ENCODE measurements around the gene KIF26B.
"Not testable (repeated sequence)": the region's sequence is repeated elsewhere in the genome, so short reads cannot be mapped to it uniquely, and the experiment has no call there.

The KIF26B gene

GRCh38 chr1:245330951-245331350, 176.2 kb downstream of the KIF26B start:
- DNase-seq, result no peak

GRCh38 chr1:245332085-245332484, 177.3 kb downstream of the KIF26B start:
- DNase-seq, result no peak

- peak; percentile 9 for DNase-seq
Measured at GRCh38 chr1:245332513-245332912, 177.7 kb downstream of the KIF26B start.

- no peak for DNase-seq
Measured at GRCh38 chr1:245334235-245334634, 179.4 kb downstream of the KIF26B start.

- no peak for DNase-seq
Measured at GRCh38 chr1:245334827-245335490, 180.2 kb downstream of the KIF26B start.

- not testable (repeated sequence) for DNase-seq
Measured at GRCh38 chr1:245335684-245336083, 180.9 kb downstream of the KIF26B start.

- peak; percentile 34 for DNase-seq
Measured at GRCh38 chr1:245336149-245336983, 181.6 kb downstream of the KIF26B start.

GRCh38 chr1:245336984-245337355, 182.2 kb downstream of the KIF26B start:
- not testable (repeated sequence) for DNase-seq

GRCh38 chr1:245337829-245338484, 183.2 kb downstream of the KIF26B start:
- DNase-seq, result no peak

GRCh38 chr1:245338485-245338877, 183.7 kb downstream of the KIF26B start:
- DNase-seq, result no peak

- no peak for DNase-seq
Measured at GRCh38 chr1:245341743-245342142, 187.0 kb downstream of the KIF26B start.

- no peak for DNase-seq
Measured at GRCh38 chr1:245345191-245345884, 190.6 kb downstream of the KIF26B start.

GRCh38 chr1:245348626-245349025, 193.8 kb downstream of the KIF26B start:
- DNase-seq, result no peak

- no peak for DNase-seq
Measured at GRCh38 chr1:245353411-245353810, 198.6 kb downstream of the KIF26B start.

- DNase-seq, result no peak
Measured at GRCh38 chr1:245353915-245354775, 199.4 kb downstream of the KIF26B start.

GRCh38 chr1:245355851-245356630, 201.3 kb downstream of the KIF26B start:
- not testable (repeated sequence) for DNase-seq

- peak; percentile 78 for DNase-seq
Measured at GRCh38 chr1:245356891-245357585, 202.3 kb downstream of the KIF26B start.

GRCh38 chr1:245359101-245359680, 204.4 kb downstream of the KIF26B start:
- DNase-seq, result not testable (repeated sequence)

- no peak for DNase-seq
Measured at GRCh38 chr1:245361065-245361464, 206.3 kb downstream of the KIF26B start.

GRCh38 chr1:245361951-245362350, 207.2 kb downstream of the KIF26B start:
- DNase-seq, result no peak

Measured in kidney glomerular epithelial cell (primary cell).